GM19238 (cell line): ENCODE results near the gene RNF225.
"Not testable (repeated sequence)": the region's sequence is repeated elsewhere in the genome, so short reads cannot be mapped to it uniquely, and the experiment has no call there.

ENCODE experiments used
- DNase-seq: peaks from one replicate; pipeline ENCODE4 v3.0.0; 2011; ENCODE audit warnings: low spot score; ENCODE audit not compliant: insufficient read length

RNF225 gene

DNA sequence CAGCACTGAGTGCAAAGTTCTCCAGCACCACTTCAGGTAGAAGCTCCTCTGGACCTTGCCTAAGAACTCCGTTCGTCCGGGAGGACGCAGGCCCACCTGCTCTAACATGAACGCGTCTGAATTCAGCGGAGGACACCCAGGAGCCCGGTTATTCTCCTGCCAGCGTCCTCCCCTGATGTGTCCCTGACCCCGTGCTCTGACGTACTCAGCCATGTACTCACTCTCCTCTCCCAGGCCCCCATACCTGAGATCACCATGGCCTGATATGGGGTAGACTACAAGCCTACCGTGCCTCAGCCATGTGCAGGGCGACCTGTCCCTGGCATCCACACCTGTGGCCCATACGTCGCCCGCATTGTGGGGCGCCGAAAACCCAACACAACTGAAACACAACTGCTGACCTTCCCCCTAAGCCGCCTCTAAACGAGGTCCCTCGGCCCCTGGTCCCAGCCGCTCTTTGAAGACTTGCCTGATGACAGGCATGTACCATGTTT lies 12.2 kb downstream of the RNF225 start:
- no peak for DNase-seq

- DNase-seq, result peak; percentile 95
These were observed 12.9 kb downstream of the RNF225 start, which contains the start of gene ZNF584 for GRCh38 chr19:58408152-58409009. Gene ZNF584, plus strand, starts transcription at chr19:58408649. Its CDS starts 499 bp downstream, at chr19:58409148.

DNA sequence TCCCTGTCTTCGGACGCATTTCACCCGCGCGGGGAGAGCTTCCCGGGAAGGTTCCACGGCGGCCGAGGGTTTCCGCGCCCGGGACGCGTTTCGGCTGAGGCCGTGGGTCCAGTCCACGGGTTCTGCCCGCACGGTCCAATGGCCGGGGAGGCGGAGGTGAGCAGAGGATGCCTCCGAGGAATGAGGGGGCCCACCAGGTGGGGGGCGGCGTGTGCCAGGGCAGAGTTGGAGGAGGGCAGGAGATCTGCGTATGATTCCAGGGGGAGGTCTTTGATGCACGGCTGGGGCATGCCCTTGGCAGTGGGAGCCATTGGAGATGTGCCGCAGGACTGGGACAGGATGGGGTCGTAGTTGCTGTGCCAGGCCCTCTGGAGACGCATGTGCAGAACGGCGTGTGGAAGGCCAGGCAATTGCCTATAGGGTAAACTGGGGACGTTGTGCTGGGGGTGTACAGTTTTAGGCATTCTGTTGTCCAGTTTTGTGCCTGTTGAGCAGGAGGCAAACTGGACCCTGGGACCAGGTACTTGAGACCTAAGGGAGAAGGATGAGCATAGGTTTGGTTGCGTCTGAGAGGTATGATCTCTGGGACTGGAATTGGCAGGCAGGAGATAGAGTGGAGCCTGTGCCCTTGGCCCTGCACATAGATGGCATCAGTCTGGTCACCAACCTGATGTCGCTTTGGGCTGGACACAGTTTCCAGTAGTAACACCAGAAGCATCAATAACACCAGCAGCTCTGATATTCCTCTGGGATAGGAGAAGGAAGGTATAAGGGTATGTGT lies 13.7 kb downstream of the RNF225 start:
- no peak for DNase-seq

DNA sequence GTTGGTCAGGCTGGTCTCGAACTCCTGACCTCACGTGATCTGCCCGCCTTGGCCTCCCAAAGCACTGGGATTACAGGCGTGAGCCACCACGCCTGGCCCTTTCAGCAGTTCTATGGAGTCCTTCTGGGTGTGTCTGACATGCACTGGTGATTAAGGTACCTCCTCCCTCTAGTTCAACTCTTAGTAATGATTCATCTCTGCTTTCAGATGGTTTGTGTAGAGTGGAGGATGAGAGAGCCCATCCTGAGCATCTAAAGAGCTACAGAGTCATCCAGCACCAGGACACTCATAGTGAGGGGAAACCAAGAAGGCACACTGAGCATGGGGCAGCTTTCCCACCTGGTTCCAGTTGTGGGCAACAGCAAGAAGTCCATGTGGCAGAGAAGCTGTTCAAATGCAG lies 21.1 kb downstream of the RNF225 start:
- no peak for DNase-seq

DNA sequence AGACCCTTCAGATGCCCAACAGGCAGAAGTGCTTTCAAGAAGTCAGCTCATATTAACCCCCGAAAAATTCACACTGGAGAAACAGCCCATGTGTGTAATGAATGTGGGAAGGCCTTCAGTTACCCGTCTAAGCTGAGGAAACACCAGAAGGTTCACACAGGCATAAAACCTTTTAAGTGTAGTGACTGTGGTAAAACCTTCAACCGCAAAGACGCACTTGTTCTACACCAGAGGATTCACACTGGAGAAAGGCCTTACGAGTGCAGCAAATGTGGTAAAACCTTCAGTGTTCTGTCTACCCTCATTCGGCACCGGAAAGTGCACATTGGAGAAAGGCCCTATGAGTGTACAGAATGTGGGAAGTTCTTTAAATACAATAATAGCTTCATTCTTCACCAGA lies 21.6 kb downstream of the RNF225 start:
- DNase-seq, result no peak

- no peak for DNase-seq
These were observed 33.2 kb downstream of the RNF225 start for GRCh38 chr19:58428617-58429016.

GRCh38 chr19:58429745-58430144 lies 34.3 kb downstream of the RNF225 start:
- DNase-seq, result no peak

DNA sequence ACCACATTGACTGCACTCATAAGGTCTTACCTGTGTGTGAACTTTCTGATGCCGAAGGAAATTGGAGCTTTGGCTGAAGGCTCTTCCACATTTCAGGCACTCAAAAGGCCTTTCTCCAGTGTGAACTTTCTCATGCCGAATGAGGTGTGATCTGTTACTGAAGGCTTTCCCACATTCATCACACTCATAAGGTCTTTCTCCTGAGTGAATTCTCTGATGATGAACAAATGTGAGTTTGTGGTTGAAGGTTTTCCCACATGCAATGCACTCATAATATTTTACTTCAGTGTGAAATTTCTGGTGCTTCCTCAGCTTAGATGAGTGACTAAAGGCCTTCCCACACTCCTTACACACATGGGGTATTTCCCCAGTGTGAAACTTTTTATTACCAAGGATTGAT lies 38.8 kb downstream of the RNF225 start:
- DNase-seq, result no peak

- peak; percentile 94 for DNase-seq
These were observed 44.4 kb downstream of the RNF225 start, which contains the start of gene ZNF132 for GRCh38 chr19:58439576-58440554. Gene ZNF132, minus strand, starts transcription at chr19:58440153. Its CDS starts 332 bp downstream, at chr19:58439821.

- DNase-seq, result no peak
These were observed 45.1 kb downstream of the RNF225 start for GRCh38 chr19:58440556-58440955.

DNA sequence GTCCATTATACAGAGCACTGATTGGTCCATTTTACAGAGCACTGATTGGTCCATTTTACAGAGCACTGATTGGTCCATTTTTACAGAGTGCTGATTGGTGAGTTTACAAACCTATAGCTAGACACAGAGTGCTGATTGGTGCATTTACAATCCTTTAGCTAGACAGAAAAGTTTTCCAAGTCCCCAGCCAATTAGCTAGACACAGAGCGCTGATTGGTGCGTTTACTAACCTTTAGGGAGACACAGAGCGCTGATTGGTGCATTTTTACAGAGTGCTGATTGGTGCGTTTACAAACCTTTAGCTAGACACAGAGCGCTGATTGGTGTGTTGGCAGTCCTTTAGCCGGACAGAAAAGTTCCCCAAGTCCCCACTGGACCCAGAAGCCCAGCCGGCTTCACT lies 47.5 kb downstream of the RNF225 start:
- not testable (repeated sequence) for DNase-seq
